Panc1 (cell line): ENCODE results near the gene MACROH2A1. TPM values are rescaled to one million over a fixed set of nuclear protein-coding genes. Genes with fewer than 3 reads are reported as not detected.

Source experiments
- ATAC-seq: fragments of 200-7000 bp; cut with Tn5 transposase; 2 replicates; pipeline ENCODE4 v1.9.1; 2020; ENCODE audit warnings: mild to moderate bottlenecking, moderate library complexity
- BruUV-seq: library from RNA; stranded (reverse); fragments of 400-500 nt; replicated peaks from 2 replicates; lab custom pipeline; 2021; lab: Mats Ljungman, UMichigan
- CTCF ChIA-PET: fragments of 300-600 bp; sonication (Branson Sonifier 250); formaldehyde crosslinking; loops from one replicate; lab custom pipeline; 2022; ENCODE audit warnings: antibody characterized with exemption; lab: Charles Lee
- POLR2A ChIA-PET: fragments of 300-600 bp; sonication (Branson Sonifier 250); formaldehyde crosslinking; loops from one replicate; lab custom pipeline; 2022; ENCODE audit warnings: antibody characterized with exemption; lab: Charles Lee
- DNase-seq: peaks from one replicate; pipeline ENCODE4 v3.0.0-alpha.2; 2010; ENCODE audit warnings: low read depth, low spot score
- H3K27ac ChIP-seq: 2 replicates; pipeline ENCODE4 v1.5.1; 2011; ENCODE audit warnings: mild to moderate bottlenecking, low read length, inconsistent platforms
- H3K27me3 ChIP-seq: fragments of 200-500 bp; sonication (Bioruptor generic); 2 replicates; pipeline ENCODE4 v1.6.0; 2014; ENCODE audit warnings: low read length, inconsistent platforms; ENCODE audit not compliant: control insufficient read depth, insufficient read depth
- H3K36me3 ChIP-seq: fragments of 200-500 bp; sonication (Bioruptor generic); 2 replicates; pipeline ENCODE4 v1.5.1; 2014; ENCODE audit warnings: inconsistent platforms, mild to moderate bottlenecking, low read length, moderate library complexity; ENCODE audit not compliant: control insufficient read depth, insufficient read depth
- H3K4me1 ChIP-seq: 2 replicates; pipeline ENCODE4 v1.5.1; 2011; ENCODE audit warnings: inconsistent platforms, mild to moderate bottlenecking, low read length, moderate library complexity; ENCODE audit not compliant: control insufficient read depth, insufficient read depth
- H3K4me3 ChIP-seq, 2 experiments: 2 replicates each; pipeline ENCODE4 v1.5.1; 2011 to 2012; ENCODE audit warnings: low read depth in 2 of 2, low read length in 2 of 2, mild to moderate bottlenecking in 2 of 2, inconsistent platforms in 1 of 2, moderate library complexity in 1 of 2
- H3K9me3 ChIP-seq: fragments of 200-500 bp; sonication (Bioruptor generic); 2 replicates; pipeline ENCODE4 v1.5.1; 2014; ENCODE audit warnings: low read depth, mild to moderate bottlenecking, inconsistent platforms, low read length, moderate library complexity; ENCODE audit not compliant: control insufficient read depth, insufficient read depth
- CTCF ChIP-seq: fragments of 450-650 bp; IDR thresholded peaks from 2 replicates; pipeline ENCODE4 v1.5.1; 2017; ENCODE audit warnings: mild to moderate bottlenecking
- POLR2AphosphoS5 ChIP-seq: IDR thresholded peaks from 2 replicates; pipeline ENCODE4 v1.6.1; 2012; ENCODE audit warnings: mild to moderate bottlenecking, low read depth, low read length, moderate library complexity
- SIN3A ChIP-seq: IDR thresholded peaks from 2 replicates; pipeline ENCODE4 v1.6.1; 2012; ENCODE audit warnings: low read depth, mild to moderate bottlenecking, low read length, moderate library complexity, borderline replicate concordance; ENCODE audit not compliant: insufficient read depth
- TCF7L2 ChIP-seq: IDR thresholded peaks from 2 replicates; pipeline ENCODE4 v1.6.1; 2011; ENCODE audit warnings: mild to moderate bottlenecking, low read depth, low read length, inconsistent platforms
- in situ Hi-C: cut with HindIII; loops from 2 replicates; pipeline ENCODE4 v1.10.0; 2016; ENCODE audit warnings: low sequenced_read_pairs, low pct_unique_long_range_greater_than_20kb
- intact Hi-C: fragments of 100-400 bp; cut with micrococcal nuclease; formaldehyde crosslinking; loops from one replicate; pipeline ENCODE4 v1.10.0; 2022; ENCODE audit not compliant: unreplicated experiment
- total RNA-seq: library from RNA; stranded (reverse); gene quantifications from one replicate; pipeline ENCODE4 v1.2.1, GENCODE V29; 2021; ENCODE audit not compliant: unreplicated experiment
- TF ChIP-seq, protein P1 (sequence below), 2 experiments: IDR thresholded peaks; 2 replicates each; pipeline ENCODE4 v1.6.1; 2011 to 2012; ENCODE audit warnings: low read depth in 2 of 2, control low read depth in 1 of 2, low read length in 1 of 2, mild to moderate bottlenecking in 1 of 2, moderate library complexity in 1 of 2; ENCODE audit not compliant: insufficient read depth in 1 of 2

Gene MACROH2A1
- total RNA-seq, 1 experiment from 2014 or later, result 162 TPM

DNA sequence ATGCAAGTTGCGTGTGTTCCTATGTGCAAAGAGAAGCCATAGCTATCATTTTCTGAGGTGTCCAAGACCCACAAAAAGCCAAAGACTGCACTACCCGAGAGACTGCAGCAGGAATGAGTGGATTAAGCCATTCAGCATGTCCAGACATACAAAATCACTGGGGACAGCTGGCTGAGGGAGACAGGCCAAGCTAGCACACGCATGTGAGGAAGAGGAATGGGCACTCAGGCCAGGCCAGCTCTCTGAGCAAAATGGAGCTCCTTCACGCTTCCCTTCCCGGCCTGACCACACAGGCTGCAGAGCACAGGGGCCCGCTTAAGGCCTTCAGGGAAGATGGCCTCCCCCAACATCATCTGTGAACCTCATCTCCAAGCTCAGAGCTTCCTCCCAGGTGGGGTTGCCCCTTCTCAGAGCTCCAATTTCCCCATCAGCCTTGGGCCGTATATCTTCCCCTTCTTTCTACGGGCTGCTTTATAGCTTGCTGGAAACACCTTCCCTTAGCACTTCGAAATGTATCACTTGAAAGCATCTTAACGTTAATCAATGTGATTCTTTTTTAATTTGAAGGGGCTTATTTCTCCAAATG, 39.7 kb upstream of the MACROH2A1 start:
- peaks cover 5% of the 10 kb centered on the region; the same call in 1 of the 2 replicates for H3K4me1 ChIP-seq
- no TSS peak for BruUV-seq
- no peak overlapping the region for H3K4me3 ChIP-seq
- ATAC-seq, result no peak
- ChIA-PET CTCF (interaction anchor here (0.6 to 1.0 kb wide), 3 partner anchors 18 to 585 kb away, joined by 3 to 5 read pairs (median 3); no protein-coding TSS in a partner anchor), POLR2A (no interaction called here)
- DNase-seq, result no peak
- no peaks in the 10 kb centered on the region for H3K27me3 ChIP-seq
- in situ Hi-C loops (no loop called here), intact Hi-C loops (no loop called here)
- no peaks in the 10 kb centered on the region for H3K36me3 ChIP-seq
- no peak for TF ChIP-seq CTCF
- H3K27ac ChIP-seq, result no peak overlapping the region
- H3K9me3 ChIP-seq, result no peaks in the 10 kb centered on the region

DNA sequence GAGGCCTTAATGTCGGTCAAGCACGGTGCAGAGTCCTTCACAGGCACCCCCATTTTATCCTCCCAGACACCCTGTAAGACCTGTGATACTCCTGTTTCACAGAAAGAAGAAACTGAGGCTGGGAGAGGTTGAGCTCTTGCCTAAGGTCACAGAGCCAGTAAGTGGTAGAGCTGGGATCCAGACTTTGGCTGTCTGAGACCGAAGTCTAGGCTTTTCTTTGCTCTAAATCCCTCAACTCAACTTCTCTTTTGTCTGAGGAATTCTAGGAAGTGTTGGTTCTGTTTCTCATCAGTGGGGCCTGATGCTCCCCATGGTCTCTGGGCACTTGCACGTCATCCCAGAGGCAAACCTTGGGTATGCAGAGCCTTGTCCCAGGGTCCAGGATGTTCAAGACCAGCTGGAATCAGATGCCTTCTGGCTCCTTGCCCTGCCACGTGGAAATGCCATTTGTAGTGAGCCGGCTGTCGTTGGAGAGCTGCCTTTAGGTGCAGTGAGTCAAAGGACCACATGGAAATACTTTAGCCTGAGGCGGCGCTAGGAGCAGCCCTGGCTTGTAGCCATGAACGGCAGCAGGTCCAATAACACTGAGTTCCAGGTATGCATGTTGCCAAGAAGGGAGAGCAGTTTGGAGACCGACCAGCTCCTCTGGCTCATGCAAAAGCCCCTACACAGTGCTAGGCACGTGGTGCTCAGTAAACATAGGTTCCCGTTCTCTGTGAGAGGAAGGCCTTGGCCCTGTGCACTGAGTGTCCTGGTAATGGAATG, 38.9 kb upstream of the MACROH2A1 start:
- POLR2A ChIA-PET, result no interaction called here
- peak; percentile 18; the same call in 1 of the 2 replicates for ATAC-seq
- no peak overlapping the region for H3K4me3 ChIP-seq

More for the DNA sequence above, 38.9 kb upstream of the MACROH2A1 start:
- H3K9me3 ChIP-seq, result no peaks in the 10 kb centered on the region
- intact Hi-C loops (no loop called here), in situ Hi-C loops (no loop called here)
- no peak for TF ChIP-seq POLR2AphosphoS5
- TF ChIP-seq CTCF, result no peak
- no peak for TF ChIP-seq SIN3A
- TF ChIP-seq, protein P1, sequence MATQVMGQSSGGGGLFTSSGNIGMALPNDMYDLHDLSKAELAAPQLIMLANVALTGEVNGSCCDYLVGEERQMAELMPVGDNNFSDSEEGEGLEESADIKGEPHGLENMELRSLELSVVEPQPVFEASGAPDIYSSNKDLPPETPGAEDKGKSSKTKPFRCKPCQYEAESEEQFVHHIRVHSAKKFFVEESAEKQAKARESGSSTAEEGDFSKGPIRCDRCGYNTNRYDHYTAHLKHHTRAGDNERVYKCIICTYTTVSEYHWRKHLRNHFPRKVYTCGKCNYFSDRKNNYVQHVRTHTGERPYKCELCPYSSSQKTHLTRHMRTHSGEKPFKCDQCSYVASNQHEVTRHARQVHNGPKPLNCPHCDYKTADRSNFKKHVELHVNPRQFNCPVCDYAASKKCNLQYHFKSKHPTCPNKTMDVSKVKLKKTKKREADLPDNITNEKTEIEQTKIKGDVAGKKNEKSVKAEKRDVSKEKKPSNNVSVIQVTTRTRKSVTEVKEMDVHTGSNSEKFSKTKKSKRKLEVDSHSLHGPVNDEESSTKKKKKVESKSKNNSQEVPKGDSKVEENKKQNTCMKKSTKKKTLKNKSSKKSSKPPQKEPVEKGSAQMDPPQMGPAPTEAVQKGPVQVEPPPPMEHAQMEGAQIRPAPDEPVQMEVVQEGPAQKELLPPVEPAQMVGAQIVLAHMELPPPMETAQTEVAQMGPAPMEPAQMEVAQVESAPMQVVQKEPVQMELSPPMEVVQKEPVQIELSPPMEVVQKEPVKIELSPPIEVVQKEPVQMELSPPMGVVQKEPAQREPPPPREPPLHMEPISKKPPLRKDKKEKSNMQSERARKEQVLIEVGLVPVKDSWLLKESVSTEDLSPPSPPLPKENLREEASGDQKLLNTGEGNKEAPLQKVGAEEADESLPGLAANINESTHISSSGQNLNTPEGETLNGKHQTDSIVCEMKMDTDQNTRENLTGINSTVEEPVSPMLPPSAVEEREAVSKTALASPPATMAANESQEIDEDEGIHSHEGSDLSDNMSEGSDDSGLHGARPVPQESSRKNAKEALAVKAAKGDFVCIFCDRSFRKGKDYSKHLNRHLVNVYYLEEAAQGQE (IDR thresholded peaks at IDR 0.05; ENCODE audit: insufficient read depth in 1 of 2, low read depth in 2 of 2, low read length in 1 of 2), result no peak
- TF ChIP-seq TCF7L2, result no peak
- no peaks in the 10 kb centered on the region for H3K27me3 ChIP-seq
- peaks cover 5% of the 10 kb centered on the region; the same call in 1 of the 2 replicates for H3K4me1 ChIP-seq
- CTCF ChIA-PET, result interaction anchor here (1.0 kb wide), 1 partner anchor 19 kb away, joined by 3 read pairs; no protein-coding TSS in a partner anchor
- H3K27ac ChIP-seq, result no peak overlapping the region
- BruUV-seq, result no TSS peak
- peak; percentile 52 for DNase-seq
- H3K36me3 ChIP-seq, result no peaks in the 10 kb centered on the region
